ENCODE measurements around the gene PLCB2.

Gene PLCB2

GRCh38 chr15:40342416-40343320, 34.9 kb upstream of the PLCB2 start:
- DNase-seq (ENCODE audit: low read depth), result no peak

GRCh38 chr15:40340740-40341400, 33.1 kb upstream of the PLCB2 start, which contains the start of gene CCDC9B:
Gene CCDC9B (minus strand): TSS chr15:40340939. CDS start chr15:40340819, 120 bp downstream.
- no peak for DNase-seq (ENCODE audit: low read depth)

- no peak for DNase-seq (ENCODE audit: low read depth)
Measured at GRCh38 chr15:40340038-40340739, 32.5 kb upstream of the PLCB2 start.

GRCh38 chr15:40339621-40339945, 31.8 kb upstream of the PLCB2 start:
- DNase-seq (ENCODE audit: low read depth), result no peak

GRCh38 chr15:40338921-40339620, 31.3 kb upstream of the PLCB2 start:
- no peak for DNase-seq (ENCODE audit: low read depth)

- peak; percentile 68 for DNase-seq (ENCODE audit: low read depth)
Measured at GRCh38 chr15:40338041-40338657, 30.4 kb upstream of the PLCB2 start.

- no peak for DNase-seq (ENCODE audit: low read depth)
Measured at GRCh38 chr15:40337597-40337996, 29.9 kb upstream of the PLCB2 start.

- no peak for DNase-seq (ENCODE audit: low read depth)
Measured at GRCh38 chr15:40336744-40337122, 29.0 kb upstream of the PLCB2 start.

GRCh38 chr15:40335938-40336743, 28.4 kb upstream of the PLCB2 start:
- no peak for DNase-seq (ENCODE audit: low read depth)

- no peak for DNase-seq (ENCODE audit: low read depth)
Measured at GRCh38 chr15:40334941-40335795, 27.4 kb upstream of the PLCB2 start.

- no peak for DNase-seq (ENCODE audit: low read depth)
Measured at GRCh38 chr15:40334541-40334940, 26.8 kb upstream of the PLCB2 start.

- no peak for DNase-seq (ENCODE audit: low read depth)
Measured at GRCh38 chr15:40333922-40334492, 26.3 kb upstream of the PLCB2 start.

- no peak for DNase-seq (ENCODE audit: low read depth)
Measured at GRCh38 chr15:40332113-40332781, 24.5 kb upstream of the PLCB2 start.

GRCh38 chr15:40331637-40332036, 23.9 kb upstream of the PLCB2 start:
- DNase-seq (ENCODE audit: low read depth), result no peak

- DNase-seq (ENCODE audit: low read depth), result no peak
Measured at GRCh38 chr15:40331026-40331425, 23.3 kb upstream of the PLCB2 start.

- DNase-seq (ENCODE audit: low read depth), result no peak
Measured at GRCh38 chr15:40330368-40330836, 22.7 kb upstream of the PLCB2 start.

GRCh38 chr15:40329804-40330203, 22.1 kb upstream of the PLCB2 start:
- DNase-seq (ENCODE audit: low read depth), result no peak

GRCh38 chr15:40328751-40329150, 21.0 kb upstream of the PLCB2 start:
- DNase-seq (ENCODE audit: low read depth), result no peak

- DNase-seq (ENCODE audit: low read depth), result no peak
Measured at GRCh38 chr15:40328176-40328575, 20.4 kb upstream of the PLCB2 start.

All from stimulated activated CD4-positive, alpha-beta T cell treated with anti-CD3 and anti-CD28 coated beads, Interleukin-2, amount 100 ng/mL, for 4 hours (primary cell).